GM12878 (cell line): ENCODE results near the gene RREB1. TPM values are rescaled to one million over a fixed set of nuclear protein-coding genes. Genes with fewer than 3 reads are reported as not detected.

Source experiments
- ASH2L ChIP-seq: fragments of 300-600, 200-600 bp; sonication (generic); IDR thresholded peaks from 2 replicates; pipeline ENCODE4 v1.6.1; 2017; ENCODE audit warnings: low read depth, mild to moderate bottlenecking, borderline replicate concordance
- CEBPB ChIP-seq, 2 experiments: fragments of 150-350 bp in 1 of 2; IDR thresholded peaks; 2 replicates each; pipeline ENCODE4 v1.6.1; 2012 to 2014; ENCODE audit warnings: low read depth in 2 of 2, low read length in 2 of 2, borderline replicate concordance in 1 of 2, inconsistent platforms in 1 of 2
- CREM ChIP-seq: IDR thresholded peaks from 2 replicates; pipeline ENCODE4 v1.6.1; 2014; ENCODE audit warnings: antibody characterized with exemption, low read depth
- EED ChIP-seq: sonication (generic); IDR thresholded peaks from 2 replicates; pipeline ENCODE4 v1.6.1; 2016; ENCODE audit warnings: antibody characterized with exemption, low read depth
- EP300 ChIP-seq, 2 experiments: fragments of 150-350 bp in 1 of 2; IDR thresholded peaks; 2 replicates each; pipeline ENCODE4 v1.6.1; 2011 to 2012; ENCODE audit warnings: low read depth in 2 of 2, low read length in 2 of 2, borderline replicate concordance in 1 of 2, improper control_type of control experiment in 1 of 2, inconsistent platforms in 1 of 2; ENCODE audit not compliant: control insufficient read depth in 1 of 2
- JUND ChIP-seq: IDR thresholded peaks from 2 replicates; pipeline ENCODE4 v1.6.1; 2012; ENCODE audit warnings: low read depth, mild to moderate bottlenecking, low read length, improper control_type of control experiment, moderate library complexity
- KAT2A ChIP-seq: conservative IDR thresholded peaks from 2 replicates; pipeline ENCODE4 v1.6.1; 2011; ENCODE audit warnings: low read depth, low read length; ENCODE audit not compliant: control insufficient read depth
- MEF2B ChIP-seq: fragments of 450-650 bp; IDR thresholded peaks from 2 replicates; pipeline ENCODE4 v1.6.1; 2018; ENCODE audit warnings: mild to moderate bottlenecking, moderate library complexity; ENCODE audit not compliant: partially characterized antibody, poor library complexity, severe bottlenecking
- MXI1 ChIP-seq: fragments of 150-350 bp; IDR thresholded peaks from 2 replicates; pipeline ENCODE4 v1.6.1; 2011; ENCODE audit warnings: low read depth, mild to moderate bottlenecking, inconsistent platforms, low read length, improper control_type of control experiment
- NFYA ChIP-seq: IDR thresholded peaks from 2 replicates; pipeline ENCODE4 v1.6.1; 2011; ENCODE audit warnings: low read depth, mild to moderate bottlenecking, low read length, improper control_type of control experiment, borderline replicate concordance
- RB1 ChIP-seq: fragments of 450-650 bp; formaldehyde crosslinking; IDR thresholded peaks from 2 replicates; pipeline ENCODE4 v1.6.1; 2017; ENCODE audit warnings: mild to moderate bottlenecking, borderline replicate concordance
- ZNF384 ChIP-seq: IDR thresholded peaks from 2 replicates; pipeline ENCODE4 v1.6.1; 2012; ENCODE audit warnings: low read depth, mild to moderate bottlenecking, low read length, improper control_type of control experiment, borderline replicate concordance
- polyA plus RNA-seq, 11 experiments: library from polyadenylated mRNA; depleted of rRNA in 4 of 11; unstranded in 6 of 11; stranded (reverse) in 5 of 11; fragments of >200 nt; fragmentation: Nextera tagmentation in 4 of 11; fragmentation: Illumina TruSeq in 1 of 11; extraction: Ambion mirVana in 4 of 11; extraction: Trizol in 1 of 11; gene quantifications; 1 replicate in 1 of 11; 2 replicates in 10 of 11; pipeline versions ENCODE4 v1.2.1 to v1.2.3, GENCODE V29; 2011 to 2016; ENCODE audit warnings: inconsistent platforms in 2 of 11, missing spikeins in 2 of 11, low read depth in 1 of 11
- total RNA-seq, 4 experiments: library from RNA; depleted of rRNA in 3 of 4; stranded (reverse); fragments of >200 nt in 3 of 4; fragmentation: Illumina TruSeq in 1 of 4; extraction: Trizol in 1 of 4; gene quantifications; 2 replicates each; pipeline versions ENCODE4 v1.2.1 to v1.2.3, GENCODE V29; 2013 to 2021
- TF ChIP-seq, protein P1 (sequence below): fragments of 450-650 bp; conservative IDR thresholded peaks from 2 replicates; pipeline ENCODE4 v1.6.1; 2017; ENCODE audit warnings: mild to moderate bottlenecking, moderate library complexity
- TF ChIP-seq, protein P2 (sequence below): IDR thresholded peaks from 2 replicates; pipeline ENCODE4 v1.6.1; 2012; ENCODE audit warnings: mild to moderate bottlenecking, low read depth, low read length
- TF ChIP-seq, protein P3 (sequence below), 3 experiments: IDR thresholded peaks in 2 of 3; conservative IDR thresholded peaks in 1 of 3; 2 replicates each; pipeline ENCODE4 v1.5.1; 2011; ENCODE audit warnings: low read depth in 3 of 3, low read length in 3 of 3, mild to moderate bottlenecking in 3 of 3, control low read depth in 2 of 3, moderate library complexity in 2 of 3, inconsistent platforms in 1 of 3, mixed read lengths in 1 of 3; ENCODE audit not compliant: control insufficient read depth in 2 of 3, insufficient read depth in 1 of 3; ENCODE audit errors: extremely low read depth in 1 of 3
- TF ChIP-seq, protein P4 (sequence below): fragments of 450-650 bp; IDR thresholded peaks from 2 replicates; pipeline ENCODE4 v1.6.1; 2017; ENCODE audit warnings: mild to moderate bottlenecking, moderate library complexity

RREB1 gene
- total and polyA plus RNA-seq, 10 of the 15 experiments (the other 5 are each of a cell fraction or from before 2014, with no cell fraction given) = 1.9 to 30.3 (median 8.6) TPM

DNA sequence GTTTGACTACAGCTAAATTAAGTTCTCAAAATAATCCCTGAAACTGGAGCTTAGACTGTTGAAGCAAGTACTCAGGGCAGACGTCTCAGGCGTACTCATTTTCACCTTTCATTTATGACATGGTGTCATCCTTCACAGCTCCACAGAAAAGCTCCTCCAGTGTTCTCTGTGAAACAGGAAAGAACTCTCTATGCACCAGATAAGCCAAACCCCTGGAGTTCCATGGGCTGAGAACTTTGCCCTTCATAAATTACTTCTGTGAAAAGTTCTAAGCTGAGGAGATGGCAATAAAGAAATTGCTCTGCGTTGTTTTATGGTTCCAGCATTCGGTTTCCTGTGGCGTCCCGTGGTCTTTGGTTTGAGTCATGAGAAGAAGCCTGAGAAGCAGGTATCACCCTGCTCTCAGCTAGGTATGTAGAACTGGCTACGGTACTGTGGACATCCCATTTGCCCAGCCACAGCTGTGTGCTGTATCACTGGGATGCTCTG lies 20.2 kb upstream of the RREB1 start (continued):
- TF ChIP-seq NFYA (no peak), CREM (0 out of 2 replicates have a peak, but pooled peaks have one; percentile 2), MEF2B (no peak), EED (0 out of 2 replicates have a peak, but pooled peaks have one; percentile 30), RB1 (no peak), CEBPB (IDR thresholded peaks at IDR 0.05; ENCODE audit: borderline replicate concordance in 1 of 2, low read depth in 2 of 2, low read length in 2 of 2) (no peak), EP300 (IDR thresholded peaks at IDR 0.05; ENCODE audit: borderline replicate concordance in 1 of 2, control insufficient read depth in 1 of 2, low read depth in 2 of 2, low read length in 2 of 2) (no peak), KAT2A (no peak), ZNF384 (no peak), ASH2L (no peak), MXI1 (no peak), JUND (no peak)
- TF ChIP-seq, protein P1, sequence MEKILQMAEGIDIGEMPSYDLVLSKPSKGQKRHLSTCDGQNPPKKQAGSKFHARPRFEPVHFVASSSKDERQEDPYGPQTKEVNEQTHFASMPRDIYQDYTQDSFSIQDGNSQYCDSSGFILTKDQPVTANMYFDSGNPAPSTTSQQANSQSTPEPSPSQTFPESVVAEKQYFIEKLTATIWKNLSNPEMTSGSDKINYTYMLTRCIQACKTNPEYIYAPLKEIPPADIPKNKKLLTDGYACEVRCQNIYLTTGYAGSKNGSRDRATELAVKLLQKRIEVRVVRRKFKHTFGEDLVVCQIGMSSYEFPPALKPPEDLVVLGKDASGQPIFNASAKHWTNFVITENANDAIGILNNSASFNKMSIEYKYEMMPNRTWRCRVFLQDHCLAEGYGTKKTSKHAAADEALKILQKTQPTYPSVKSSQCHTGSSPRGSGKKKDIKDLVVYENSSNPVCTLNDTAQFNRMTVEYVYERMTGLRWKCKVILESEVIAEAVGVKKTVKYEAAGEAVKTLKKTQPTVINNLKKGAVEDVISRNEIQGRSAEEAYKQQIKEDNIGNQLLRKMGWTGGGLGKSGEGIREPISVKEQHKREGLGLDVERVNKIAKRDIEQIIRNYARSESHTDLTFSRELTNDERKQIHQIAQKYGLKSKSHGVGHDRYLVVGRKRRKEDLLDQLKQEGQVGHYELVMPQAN = no peak
- TF ChIP-seq, protein P2, sequence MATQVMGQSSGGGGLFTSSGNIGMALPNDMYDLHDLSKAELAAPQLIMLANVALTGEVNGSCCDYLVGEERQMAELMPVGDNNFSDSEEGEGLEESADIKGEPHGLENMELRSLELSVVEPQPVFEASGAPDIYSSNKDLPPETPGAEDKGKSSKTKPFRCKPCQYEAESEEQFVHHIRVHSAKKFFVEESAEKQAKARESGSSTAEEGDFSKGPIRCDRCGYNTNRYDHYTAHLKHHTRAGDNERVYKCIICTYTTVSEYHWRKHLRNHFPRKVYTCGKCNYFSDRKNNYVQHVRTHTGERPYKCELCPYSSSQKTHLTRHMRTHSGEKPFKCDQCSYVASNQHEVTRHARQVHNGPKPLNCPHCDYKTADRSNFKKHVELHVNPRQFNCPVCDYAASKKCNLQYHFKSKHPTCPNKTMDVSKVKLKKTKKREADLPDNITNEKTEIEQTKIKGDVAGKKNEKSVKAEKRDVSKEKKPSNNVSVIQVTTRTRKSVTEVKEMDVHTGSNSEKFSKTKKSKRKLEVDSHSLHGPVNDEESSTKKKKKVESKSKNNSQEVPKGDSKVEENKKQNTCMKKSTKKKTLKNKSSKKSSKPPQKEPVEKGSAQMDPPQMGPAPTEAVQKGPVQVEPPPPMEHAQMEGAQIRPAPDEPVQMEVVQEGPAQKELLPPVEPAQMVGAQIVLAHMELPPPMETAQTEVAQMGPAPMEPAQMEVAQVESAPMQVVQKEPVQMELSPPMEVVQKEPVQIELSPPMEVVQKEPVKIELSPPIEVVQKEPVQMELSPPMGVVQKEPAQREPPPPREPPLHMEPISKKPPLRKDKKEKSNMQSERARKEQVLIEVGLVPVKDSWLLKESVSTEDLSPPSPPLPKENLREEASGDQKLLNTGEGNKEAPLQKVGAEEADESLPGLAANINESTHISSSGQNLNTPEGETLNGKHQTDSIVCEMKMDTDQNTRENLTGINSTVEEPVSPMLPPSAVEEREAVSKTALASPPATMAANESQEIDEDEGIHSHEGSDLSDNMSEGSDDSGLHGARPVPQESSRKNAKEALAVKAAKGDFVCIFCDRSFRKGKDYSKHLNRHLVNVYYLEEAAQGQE = no peak
- TF ChIP-seq, protein P3, sequence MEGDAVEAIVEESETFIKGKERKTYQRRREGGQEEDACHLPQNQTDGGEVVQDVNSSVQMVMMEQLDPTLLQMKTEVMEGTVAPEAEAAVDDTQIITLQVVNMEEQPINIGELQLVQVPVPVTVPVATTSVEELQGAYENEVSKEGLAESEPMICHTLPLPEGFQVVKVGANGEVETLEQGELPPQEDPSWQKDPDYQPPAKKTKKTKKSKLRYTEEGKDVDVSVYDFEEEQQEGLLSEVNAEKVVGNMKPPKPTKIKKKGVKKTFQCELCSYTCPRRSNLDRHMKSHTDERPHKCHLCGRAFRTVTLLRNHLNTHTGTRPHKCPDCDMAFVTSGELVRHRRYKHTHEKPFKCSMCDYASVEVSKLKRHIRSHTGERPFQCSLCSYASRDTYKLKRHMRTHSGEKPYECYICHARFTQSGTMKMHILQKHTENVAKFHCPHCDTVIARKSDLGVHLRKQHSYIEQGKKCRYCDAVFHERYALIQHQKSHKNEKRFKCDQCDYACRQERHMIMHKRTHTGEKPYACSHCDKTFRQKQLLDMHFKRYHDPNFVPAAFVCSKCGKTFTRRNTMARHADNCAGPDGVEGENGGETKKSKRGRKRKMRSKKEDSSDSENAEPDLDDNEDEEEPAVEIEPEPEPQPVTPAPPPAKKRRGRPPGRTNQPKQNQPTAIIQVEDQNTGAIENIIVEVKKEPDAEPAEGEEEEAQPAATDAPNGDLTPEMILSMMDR (IDR thresholded peaks at IDR 0.05 in 2 of 3, conservative IDR thresholded peaks at IDR 0.05 in 1 of 3; ENCODE audit: control insufficient read depth in 2 of 3, extremely low read depth in 1 of 3, insufficient read depth in 1 of 3, low read depth in 3 of 3, low read length in 3 of 3) = no peak
- TF ChIP-seq, protein P4, sequence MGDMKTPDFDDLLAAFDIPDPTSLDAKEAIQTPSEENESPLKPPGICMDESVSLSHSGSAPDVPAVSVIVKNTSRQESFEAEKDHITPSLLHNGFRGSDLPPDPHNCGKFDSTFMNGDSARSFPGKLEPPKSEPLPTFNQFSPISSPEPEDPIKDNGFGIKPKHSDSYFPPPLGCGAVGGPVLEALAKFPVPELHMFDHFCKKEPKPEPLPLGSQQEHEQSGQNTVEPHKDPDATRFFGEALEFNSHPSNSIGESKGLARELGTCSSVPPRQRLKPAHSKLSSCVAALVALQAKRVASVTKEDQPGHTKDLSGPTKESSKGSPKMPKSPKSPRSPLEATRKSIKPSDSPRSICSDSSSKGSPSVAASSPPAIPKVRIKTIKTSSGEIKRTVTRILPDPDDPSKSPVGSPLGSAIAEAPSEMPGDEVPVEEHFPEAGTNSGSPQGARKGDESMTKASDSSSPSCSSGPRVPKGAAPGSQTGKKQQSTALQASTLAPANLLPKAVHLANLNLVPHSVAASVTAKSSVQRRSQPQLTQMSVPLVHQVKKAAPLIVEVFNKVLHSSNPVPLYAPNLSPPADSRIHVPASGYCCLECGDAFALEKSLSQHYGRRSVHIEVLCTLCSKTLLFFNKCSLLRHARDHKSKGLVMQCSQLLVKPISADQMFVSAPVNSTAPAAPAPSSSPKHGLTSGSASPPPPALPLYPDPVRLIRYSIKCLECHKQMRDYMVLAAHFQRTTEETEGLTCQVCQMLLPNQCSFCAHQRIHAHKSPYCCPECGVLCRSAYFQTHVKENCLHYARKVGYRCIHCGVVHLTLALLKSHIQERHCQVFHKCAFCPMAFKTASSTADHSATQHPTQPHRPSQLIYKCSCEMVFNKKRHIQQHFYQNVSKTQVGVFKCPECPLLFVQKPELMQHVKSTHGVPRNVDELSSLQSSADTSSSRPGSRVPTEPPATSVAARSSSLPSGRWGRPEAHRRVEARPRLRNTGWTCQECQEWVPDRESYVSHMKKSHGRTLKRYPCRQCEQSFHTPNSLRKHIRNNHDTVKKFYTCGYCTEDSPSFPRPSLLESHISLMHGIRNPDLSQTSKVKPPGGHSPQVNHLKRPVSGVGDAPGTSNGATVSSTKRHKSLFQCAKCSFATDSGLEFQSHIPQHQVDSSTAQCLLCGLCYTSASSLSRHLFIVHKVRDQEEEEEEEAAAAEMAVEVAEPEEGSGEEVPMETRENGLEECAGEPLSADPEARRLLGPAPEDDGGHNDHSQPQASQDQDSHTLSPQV = no peak
